ENCODE results near the gene PCGF5. TPM values are rescaled to one million over a fixed set of nuclear protein-coding genes. Genes with fewer than 3 reads are reported as not detected.
A peak's percentile ranks its signal among the peaks of the same experiment; 100 is the strongest.

Gene PCGF5
- total RNA-seq, 1 donor from 2014 or later: 39.8 TPM

DNA sequence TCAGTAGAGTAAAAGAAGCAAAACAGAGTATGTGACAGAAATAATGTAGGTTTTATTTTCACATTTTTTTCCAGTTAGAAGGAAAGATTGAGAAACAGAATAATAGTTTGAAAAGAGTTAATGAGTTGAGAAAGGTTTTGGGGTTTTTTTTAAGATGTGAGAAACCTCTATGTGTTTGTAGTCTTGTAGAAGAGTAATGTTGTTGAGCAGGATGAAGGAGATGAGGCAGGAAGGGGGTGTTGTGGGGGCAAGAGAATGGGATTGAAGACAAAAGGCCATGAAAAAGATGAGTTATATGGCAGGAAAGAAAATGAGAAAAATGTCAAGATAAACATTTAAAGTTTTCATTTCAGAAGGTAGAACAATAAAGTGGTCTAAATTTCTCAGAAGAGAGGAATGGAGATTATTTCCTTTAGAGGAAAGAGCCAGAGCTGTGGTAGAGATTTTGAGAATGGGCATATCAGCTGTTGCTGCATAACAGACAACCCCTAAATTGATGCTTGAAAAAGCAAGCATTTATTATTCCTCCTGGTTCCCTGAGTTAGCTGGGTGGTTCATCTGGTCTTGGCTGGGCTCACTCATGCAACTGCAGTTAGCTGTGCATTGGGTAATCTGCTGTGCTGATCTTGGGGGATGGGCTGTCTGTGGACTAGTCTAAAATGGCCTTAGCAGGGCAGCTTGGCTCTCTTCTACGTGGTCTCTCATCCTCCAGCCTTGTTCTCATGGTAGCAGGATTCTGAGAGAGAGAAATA is 27.1 kb downstream of the PCGF5 start:
- DNase-seq (ENCODE audit: low spot score in 2 of 2): peak in 1 of 2 donors; percentile 62
- H3K27me3 ChIP-seq: no peaks in the 10 kb centered on the region
- H3K27ac ChIP-seq: peak overlapping the region; percentile 43 to 63
- no peak overlapping the region for H3K4me3 ChIP-seq
- TF ChIP-seq, protein P1, sequence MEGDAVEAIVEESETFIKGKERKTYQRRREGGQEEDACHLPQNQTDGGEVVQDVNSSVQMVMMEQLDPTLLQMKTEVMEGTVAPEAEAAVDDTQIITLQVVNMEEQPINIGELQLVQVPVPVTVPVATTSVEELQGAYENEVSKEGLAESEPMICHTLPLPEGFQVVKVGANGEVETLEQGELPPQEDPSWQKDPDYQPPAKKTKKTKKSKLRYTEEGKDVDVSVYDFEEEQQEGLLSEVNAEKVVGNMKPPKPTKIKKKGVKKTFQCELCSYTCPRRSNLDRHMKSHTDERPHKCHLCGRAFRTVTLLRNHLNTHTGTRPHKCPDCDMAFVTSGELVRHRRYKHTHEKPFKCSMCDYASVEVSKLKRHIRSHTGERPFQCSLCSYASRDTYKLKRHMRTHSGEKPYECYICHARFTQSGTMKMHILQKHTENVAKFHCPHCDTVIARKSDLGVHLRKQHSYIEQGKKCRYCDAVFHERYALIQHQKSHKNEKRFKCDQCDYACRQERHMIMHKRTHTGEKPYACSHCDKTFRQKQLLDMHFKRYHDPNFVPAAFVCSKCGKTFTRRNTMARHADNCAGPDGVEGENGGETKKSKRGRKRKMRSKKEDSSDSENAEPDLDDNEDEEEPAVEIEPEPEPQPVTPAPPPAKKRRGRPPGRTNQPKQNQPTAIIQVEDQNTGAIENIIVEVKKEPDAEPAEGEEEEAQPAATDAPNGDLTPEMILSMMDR (IDR thresholded peaks at IDR 0.05): no peak
- H3K36me3 ChIP-seq: peaks cover 0 to 2% of the 10 kb centered on the region in 2 donors
- H3K4me1 ChIP-seq: peaks cover 18 to 35% of the 10 kb centered on the region in 2 donors
- intact Hi-C loops (cut with DNase I): no loop called here
- H3K9me3 ChIP-seq: no peaks in the 10 kb centered on the region

DNA sequence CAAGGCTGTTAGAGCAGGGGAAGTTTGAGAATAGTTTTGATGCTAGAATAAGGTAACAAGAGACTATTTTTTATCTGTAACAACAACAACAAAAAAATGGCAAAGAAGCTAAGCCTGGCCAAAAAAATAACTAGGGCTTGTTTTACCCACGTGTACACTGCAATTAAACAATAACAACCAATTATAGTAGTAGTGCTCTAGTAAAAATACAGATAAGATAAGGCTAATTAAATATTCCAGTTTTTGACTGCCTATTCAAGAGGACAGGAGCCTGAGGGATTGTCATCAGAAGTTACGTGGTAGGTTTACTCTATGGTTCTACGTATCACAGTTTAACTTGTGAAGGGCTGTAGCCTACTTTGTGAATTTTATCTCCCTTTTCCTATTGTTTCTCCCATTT is 29.2 kb downstream of the PCGF5 start:
- no peaks in the 10 kb centered on the region for H3K27me3 ChIP-seq
- H3K9me3 ChIP-seq: no peaks in the 10 kb centered on the region
- DNase-seq (ENCODE audit: low spot score in 2 of 2): no peak
- H3K4me3 ChIP-seq: no peak overlapping the region
- peaks cover 11 to 34% of the 10 kb centered on the region in 2 donors for H3K4me1 ChIP-seq
- peaks cover 10 to 14% of the 10 kb centered on the region in 2 donors for H3K36me3 ChIP-seq
- intact Hi-C loops (cut with DNase I): loop anchor here (5.0 kb wide), 2 partner anchors 87 to 157 kb away; no protein-coding TSS in a partner anchor
- TF ChIP-seq, protein P1 (IDR thresholded peaks at IDR 0.05): no peak
- H3K27ac ChIP-seq: peak overlapping the region; percentile 32 to 46

DNA sequence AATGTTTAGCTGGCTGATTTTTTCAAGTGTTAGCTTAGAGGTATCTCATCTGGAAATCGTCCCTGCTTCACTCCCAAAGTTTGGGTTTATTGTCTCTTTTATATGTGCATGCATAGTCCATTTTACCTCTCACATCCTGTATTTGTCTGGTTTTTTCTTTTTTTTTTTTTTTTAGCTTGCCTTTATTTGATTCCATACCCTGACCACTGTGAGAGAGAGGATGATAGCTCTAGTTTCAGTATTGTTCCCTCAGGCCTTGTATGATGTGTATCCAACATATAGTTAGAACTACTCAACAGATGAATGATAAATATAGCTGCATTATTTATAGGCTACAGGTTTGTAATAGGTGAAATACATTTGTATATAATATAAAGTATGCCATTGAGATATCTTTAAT is 29.9 kb downstream of the PCGF5 start:
- TF ChIP-seq, protein P1 (IDR thresholded peaks at IDR 0.05): no peak
- Histone ChIP-seq H3K27ac (peak overlapping the region; percentile 32 to 46), H3K36me3 (peaks cover 17 to 21% of the 10 kb centered on the region in 2 donors), H3K4me1 (peaks cover 11 to 28% of the 10 kb centered on the region in 2 donors), H3K4me3 (no peak overlapping the region), H3K9me3 (no peaks in the 10 kb centered on the region), H3K27me3 (no peaks in the 10 kb centered on the region)
- intact Hi-C loops (cut with DNase I): loop anchor here (5.0 kb wide), 2 partner anchors 88 to 158 kb away; no protein-coding TSS in a partner anchor
- DNase-seq (ENCODE audit: low spot score in 2 of 2): no peak

DNA sequence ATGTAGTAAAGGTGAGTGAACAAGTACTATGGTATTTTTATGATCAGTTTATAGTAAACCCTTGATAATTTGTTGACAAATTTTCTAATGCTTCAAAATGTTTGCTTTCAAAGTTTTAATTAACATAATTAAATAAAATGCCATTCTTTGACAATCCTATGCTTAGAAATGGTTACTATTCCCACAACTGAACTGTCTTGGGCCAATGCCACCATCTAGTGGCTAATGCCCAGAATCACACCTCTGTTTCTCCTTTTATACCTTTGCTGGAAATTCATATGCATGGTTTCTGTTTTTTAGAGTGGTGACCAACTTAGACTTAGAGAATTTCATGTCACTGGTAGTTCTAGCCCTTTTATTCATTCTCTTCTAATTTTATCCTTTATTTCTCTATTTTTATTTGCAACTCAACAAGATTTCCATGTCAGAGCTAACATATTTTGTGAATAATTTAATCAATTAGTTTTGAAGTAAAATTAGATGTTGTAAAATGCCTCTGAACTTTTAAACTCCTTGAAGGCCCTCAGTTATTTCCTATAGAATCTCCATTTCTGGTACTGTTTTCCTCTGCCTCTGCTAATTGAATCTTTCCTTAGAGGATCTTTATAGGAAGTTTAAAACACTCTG is 31.1 kb downstream of the PCGF5 start:
- DNase-seq (ENCODE audit: low spot score in 2 of 2): peak in 1 of 2 donors; percentile 77

DNA sequence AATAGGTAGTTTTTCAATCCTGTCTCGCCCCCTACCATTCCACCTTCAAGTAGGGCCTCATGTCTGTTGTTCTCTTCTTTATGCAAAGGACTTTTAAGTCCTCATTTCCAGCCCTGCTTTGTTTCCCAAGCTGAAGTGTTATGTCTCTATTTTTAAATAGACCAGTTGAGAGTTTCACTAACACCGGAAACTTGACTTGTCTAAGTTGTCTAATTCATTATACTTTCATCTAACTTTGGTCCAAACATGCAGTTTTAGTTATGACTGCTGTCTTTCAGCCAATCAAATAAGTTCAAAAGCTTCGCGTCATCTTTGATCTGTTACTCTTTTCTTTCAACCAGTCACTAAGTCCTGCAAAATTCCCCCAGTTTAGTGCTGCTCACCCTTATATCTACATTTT is 32.8 kb downstream of the PCGF5 start:
- no peaks in the 10 kb centered on the region for H3K27me3 ChIP-seq
- peaks cover 25 to 37% of the 10 kb centered on the region in 2 donors for H3K36me3 ChIP-seq
- H3K4me3 ChIP-seq: no peak overlapping the region
- no peak overlapping the region for H3K27ac ChIP-seq
- DNase-seq (ENCODE audit: low spot score in 2 of 2): no peak
- intact Hi-C loops (cut with DNase I): loop anchor here (5.0 kb wide), 2 partner anchors 91 to 161 kb away; no protein-coding TSS in a partner anchor
- peaks cover 0 to 7% of the 10 kb centered on the region in 2 donors for H3K4me1 ChIP-seq
- H3K9me3 ChIP-seq: no peaks in the 10 kb centered on the region
- TF ChIP-seq, protein P1 (IDR thresholded peaks at IDR 0.05): no peak

More for the DNA sequence above, 31.1 kb downstream of the PCGF5 start:
- Histone ChIP-seq H3K4me3 (no peak overlapping the region), H3K4me1 (peaks cover 5 to 17% of the 10 kb centered on the region in 2 donors), H3K27ac (no peak overlapping the region), H3K27me3 (no peaks in the 10 kb centered on the region), H3K36me3 (peaks cover 25 to 30% of the 10 kb centered on the region in 2 donors), H3K9me3 (no peaks in the 10 kb centered on the region)
- TF ChIP-seq, protein P1 (IDR thresholded peaks at IDR 0.05): peak; percentile 78 to 91 (median 82)
- intact Hi-C loops (cut with DNase I): loop anchor here (1.0 to 5.0 kb wide), 5 partner anchors 89 to 340 kb away; no protein-coding TSS in a partner anchor
